AG09319 (cell line): Measurements from ENCODE around the gene NXN.

Source experiments
- DNase-seq: peaks from one replicate; pipeline ENCODE4 v3.0.0-alpha.2; 2010; ENCODE audit warnings: low read depth; ENCODE audit errors: extremely low read depth
- TF ChIP-seq, protein P1 (sequence below): IDR thresholded peaks from 2 replicates; pipeline ENCODE4 v1.5.1; 2011; ENCODE audit warnings: low read depth, mild to moderate bottlenecking, inconsistent platforms, low read length, moderate library complexity

NXN gene

DNA sequence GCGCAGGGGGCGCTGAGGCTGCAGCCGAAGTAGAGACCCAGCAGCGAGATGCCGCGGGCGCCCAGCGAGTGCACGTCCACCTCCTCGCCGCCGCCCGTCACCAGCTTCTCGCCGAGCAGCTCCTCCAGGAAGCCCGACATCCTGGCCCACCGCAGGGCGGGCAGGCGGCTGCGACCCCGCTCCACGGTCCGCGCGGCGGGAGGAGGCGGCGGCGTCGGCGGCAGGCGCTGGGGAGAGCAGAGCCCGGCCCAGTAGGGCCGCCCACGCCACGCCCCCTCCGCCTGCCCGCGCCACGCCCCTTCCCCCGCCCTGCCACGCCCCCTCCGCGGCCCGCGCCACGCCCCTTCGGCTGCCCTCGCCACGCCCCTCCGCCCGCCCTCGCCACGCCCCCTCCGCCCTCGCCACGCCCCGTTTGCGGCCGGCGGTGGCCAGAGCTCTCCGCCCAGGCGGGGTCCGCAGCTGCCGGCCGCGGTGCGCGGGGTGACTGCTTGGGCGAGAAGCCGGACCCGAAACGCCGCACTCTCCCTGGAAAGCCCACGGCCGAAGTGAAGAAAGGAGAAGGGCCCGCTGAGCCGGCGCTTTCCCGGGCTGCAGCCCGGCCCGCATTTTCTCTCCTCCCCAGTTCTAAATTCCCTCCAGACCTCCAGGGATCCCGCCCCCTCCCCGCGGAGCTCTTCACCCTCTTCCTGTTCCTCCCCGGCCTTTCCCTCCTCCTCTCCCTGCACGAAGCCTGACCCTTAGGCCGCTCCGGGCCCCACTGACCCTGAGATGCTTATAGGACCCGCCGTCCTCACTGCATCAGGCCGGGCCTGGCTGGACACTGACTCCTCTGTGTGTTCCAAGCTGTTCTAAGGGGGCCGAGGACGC lies at the start of gene NXN:
Gene NXN, minus strand, starts transcription at position 238 of the 867 bp plus-strand sequence.
- TF ChIP-seq, protein P1, sequence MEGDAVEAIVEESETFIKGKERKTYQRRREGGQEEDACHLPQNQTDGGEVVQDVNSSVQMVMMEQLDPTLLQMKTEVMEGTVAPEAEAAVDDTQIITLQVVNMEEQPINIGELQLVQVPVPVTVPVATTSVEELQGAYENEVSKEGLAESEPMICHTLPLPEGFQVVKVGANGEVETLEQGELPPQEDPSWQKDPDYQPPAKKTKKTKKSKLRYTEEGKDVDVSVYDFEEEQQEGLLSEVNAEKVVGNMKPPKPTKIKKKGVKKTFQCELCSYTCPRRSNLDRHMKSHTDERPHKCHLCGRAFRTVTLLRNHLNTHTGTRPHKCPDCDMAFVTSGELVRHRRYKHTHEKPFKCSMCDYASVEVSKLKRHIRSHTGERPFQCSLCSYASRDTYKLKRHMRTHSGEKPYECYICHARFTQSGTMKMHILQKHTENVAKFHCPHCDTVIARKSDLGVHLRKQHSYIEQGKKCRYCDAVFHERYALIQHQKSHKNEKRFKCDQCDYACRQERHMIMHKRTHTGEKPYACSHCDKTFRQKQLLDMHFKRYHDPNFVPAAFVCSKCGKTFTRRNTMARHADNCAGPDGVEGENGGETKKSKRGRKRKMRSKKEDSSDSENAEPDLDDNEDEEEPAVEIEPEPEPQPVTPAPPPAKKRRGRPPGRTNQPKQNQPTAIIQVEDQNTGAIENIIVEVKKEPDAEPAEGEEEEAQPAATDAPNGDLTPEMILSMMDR = peak; percentile 31
- DNase-seq = no peak

DNA sequence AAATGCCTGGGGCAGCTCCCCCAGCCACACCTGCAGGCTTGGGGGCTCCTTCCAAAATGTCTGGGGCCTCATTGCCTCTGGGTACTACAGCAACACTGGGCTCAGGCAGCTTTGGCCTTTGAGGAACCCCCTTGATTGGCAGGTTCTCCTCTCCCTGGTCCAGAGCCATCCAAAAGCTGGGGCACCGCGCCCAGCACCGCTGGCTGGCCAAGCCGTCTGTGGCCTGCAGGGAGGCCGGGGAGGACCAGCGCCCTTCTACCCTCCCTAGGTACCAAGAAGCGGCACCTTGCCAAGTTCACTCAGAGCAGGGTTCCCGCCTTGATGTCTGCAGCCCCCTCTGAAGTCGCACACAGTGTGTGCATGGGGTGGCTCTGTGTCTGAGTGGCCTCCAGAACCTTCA lies 47.5 kb upstream of the NXN start:
- TF ChIP-seq, protein P1 = no peak
- DNase-seq = no peak

DNA sequence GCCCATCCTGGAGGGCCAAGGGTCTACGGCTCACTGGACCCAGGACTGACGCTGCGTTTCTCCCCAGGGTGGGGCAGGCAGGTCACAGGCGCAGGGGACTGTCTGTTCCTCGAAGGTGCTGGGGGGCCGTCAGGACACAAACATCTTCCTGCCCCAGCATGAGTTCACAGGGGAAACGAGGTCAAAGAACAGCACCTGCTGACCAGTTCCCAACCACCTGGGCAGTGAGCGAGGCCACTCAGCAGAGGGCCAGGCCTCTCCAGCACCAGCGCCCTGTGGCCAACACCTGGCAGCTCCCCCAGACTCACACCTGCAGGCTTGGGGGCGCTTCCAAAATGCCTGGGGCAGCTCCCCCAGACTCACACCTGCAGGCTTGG lies 47.0 kb upstream of the NXN start:
- DNase-seq = no peak
- TF ChIP-seq, protein P1 = no peak

DNA sequence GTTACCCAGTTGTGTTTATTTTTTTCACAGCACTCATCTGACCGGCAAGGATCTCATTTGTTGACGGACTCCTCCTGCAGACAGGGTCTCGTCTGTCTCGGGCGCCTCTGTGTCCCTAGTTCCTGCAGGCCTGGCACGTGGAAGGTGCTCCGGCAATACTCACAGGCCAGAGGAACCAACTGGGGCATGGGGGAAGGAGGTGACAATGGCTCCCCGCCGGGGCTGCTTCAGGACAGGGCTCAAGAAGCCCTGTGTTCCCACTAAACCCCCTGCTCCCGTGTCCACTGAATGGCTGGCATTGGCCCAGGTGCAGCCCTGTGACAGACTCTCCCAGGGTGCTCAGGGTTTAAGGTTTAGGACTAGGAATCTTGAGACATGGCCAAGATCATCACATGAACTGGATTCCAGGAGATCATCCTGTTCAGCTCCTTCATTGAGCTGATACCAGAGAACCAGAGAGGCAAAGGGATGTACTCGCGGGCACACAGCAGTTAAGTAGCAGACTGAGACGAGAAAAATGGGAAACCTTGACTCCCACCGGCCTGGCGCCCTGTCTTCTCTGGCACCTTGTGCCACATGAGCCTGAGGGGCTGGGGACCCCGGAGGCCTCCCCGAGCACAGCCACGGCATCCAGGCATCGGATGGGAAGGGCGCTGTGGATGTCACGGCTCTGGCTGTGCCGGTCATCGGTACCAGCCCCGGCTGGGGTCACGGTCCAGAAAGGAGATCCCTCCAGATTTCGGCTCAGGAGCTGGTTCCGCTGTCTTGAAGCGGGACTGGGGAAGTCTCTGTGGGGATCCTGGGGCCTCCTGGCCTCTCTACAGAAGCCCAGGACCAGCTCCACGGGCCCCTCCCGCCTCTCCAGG lies 46.4 kb upstream of the NXN start:
- TF ChIP-seq, protein P1 = no peak
- DNase-seq = no peak

DNA sequence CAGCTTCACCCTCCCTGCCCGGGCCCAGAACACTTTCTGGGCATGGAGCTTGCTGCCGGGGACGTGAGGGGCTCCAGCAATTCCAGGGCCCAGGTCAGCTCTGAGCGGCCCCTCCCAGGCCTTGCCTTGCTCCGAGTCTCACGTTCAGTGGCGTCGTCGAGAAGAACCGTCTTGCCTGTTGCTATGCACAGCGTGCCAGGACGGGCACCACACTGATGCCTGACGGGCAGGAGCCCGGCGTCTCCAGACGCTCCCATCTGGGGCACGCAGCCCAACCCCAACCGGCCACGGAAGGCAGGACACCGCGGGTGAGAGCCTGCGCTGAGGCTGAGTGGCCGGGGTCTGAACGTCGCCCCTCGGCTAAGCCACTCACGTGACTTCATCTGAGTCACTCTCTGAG lies 44.5 kb upstream of the NXN start:
- no peak for DNase-seq
- TF ChIP-seq, protein P1 = no peak

DNA sequence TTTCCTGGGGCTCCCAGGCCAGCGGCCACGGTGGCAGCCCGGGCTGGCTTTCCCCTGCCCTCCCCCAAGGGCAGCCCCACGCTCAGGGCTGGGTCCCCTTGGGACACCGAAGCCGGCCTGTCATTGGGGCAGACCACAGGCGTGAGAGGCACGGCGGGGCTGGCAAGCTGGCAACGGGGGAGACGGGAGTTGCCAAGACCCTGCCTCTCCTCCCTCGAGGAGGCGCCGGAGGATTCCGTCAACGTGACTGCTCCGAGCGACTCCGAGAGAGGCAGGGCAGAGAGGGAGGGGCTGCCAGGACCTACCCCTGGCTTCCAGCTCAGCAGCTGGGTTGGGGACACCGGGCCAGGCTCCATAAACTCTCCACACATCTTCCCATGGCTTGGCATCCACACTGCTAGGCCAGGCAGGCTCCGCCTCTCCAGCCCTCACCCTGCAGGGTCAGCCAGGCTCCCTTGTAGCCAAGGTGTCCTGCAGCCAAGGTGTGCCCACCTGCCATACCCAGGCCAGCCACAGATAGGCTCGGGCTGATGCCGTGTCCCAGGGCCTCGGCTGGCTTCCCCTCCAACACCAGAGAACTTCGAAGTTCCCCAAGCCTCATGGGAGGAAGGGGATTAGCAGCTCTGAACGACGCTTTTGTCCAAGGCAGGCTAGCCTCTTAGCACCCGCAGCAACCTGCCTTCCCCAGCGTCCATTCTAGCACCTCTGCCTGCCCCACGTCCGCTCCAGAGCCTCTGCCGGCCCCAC lies 42.9 kb upstream of the NXN start:
- TF ChIP-seq, protein P1 = no peak
- no peak for DNase-seq

DNA sequence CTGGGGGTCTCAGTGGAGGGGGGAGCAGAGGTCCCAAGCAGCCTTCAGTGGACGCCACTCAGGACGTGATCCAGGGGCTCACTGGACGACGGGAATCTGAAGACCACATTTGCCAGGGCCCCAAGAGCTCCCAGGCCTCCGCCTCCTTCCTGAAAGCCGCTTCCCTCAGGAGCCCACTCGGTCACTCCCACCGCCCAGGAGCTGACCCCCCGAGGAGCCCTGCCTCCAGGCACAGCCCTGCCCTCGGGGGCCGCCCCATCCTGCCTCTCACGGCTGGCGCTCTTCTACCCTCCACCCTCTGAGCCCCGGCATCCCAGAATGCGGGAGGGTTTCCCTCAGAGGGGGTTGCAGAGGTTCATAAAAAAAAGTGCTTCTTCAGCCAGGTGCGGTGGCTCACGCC lies 41.6 kb upstream of the NXN start:
- TF ChIP-seq, protein P1 = no peak
- DNase-seq = no peak
